ES-I3 (cell line): ENCODE data around the gene NUDT12.

Experiments used
- H3K36me3 ChIP-seq: 2 replicates; pipeline ENCODE4 v1.6.1; 2013; ENCODE audit warnings: mild to moderate bottlenecking, low read length, control low read depth, moderate library complexity; ENCODE audit not compliant: insufficient read depth
- H3K4me1 ChIP-seq: 2 replicates; pipeline ENCODE4 v1.6.1; 2013; ENCODE audit warnings: mild to moderate bottlenecking, control low read depth, low read length; ENCODE audit not compliant: insufficient read depth
- H3K9ac ChIP-seq: 2 replicates; pipeline ENCODE4 v1.6.1; 2013; ENCODE audit warnings: low read depth, mild to moderate bottlenecking, low read length, moderate library complexity
- H3K9me3 ChIP-seq: 2 replicates; pipeline ENCODE4 v1.6.1; 2013; ENCODE audit warnings: mild to moderate bottlenecking, low read length, moderate library complexity; ENCODE audit not compliant: control insufficient read depth, insufficient read depth

The NUDT12 gene

DNA sequence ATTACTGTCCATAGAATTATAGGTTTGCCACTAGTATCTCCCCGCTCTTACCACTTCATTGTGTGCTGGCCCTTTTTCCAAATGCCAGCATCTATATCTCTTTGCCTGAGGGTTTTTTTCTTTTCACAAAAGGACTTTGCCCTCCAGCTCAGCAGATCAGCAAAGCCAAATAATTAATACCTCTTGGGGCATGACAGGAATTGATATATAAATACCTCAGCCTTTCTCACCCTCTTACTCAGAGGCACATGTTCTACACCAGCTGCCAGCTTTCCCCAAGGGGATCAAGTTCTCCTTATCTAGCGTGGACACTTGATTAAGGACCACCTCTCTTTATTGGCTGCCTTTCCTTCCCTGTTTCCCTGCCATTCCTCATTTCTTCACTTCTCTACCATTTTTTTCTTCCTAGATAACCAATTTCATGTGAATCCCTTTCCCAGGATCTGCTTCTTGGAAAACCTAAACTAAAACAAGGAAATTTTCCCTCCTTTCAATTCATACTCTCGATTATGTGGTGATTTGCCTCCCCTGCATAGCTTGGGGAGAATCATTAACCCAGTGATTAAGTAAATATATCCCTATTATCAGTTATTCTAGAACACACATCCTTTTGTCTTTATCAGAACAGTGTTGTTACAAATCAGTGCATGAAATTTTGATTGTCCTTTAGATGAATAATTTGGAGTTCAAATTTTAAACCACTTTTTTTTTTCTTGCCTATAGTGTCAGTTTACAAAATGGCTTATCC lies 6.9 kb upstream of the NUDT12 start:
- Histone ChIP-seq H3K9me3 (no peaks in the 10 kb centered on the region), H3K4me1 (peaks cover 5% of the 10 kb centered on the region), H3K36me3 (no peaks in the 10 kb centered on the region), H3K9ac (no peak overlapping the region)

DNA sequence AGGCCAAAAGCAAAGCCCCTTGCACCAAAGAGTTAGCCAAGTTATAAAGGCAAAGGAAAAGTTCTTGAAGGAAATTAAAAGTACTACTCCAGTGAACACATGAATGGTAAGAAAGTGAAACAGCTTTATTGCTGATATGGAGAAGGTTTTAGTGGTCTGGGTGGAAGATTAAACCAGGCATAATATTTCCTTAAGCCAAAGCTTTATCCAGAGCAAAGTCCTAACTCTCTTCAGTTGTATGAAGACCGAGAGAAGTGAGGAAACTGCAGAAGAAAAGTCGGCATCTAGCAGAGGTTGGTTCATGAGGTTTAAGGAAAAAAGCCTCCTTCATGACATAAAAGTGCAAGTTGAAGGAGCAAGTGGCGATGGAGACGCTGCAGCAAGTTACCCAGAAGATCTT lies 3.1 kb upstream of the NUDT12 start:
- Histone ChIP-seq H3K9ac (no peak overlapping the region), H3K4me1 (no peaks in the 10 kb centered on the region), H3K9me3 (no peaks in the 10 kb centered on the region), H3K36me3 (no peaks in the 10 kb centered on the region)

DNA sequence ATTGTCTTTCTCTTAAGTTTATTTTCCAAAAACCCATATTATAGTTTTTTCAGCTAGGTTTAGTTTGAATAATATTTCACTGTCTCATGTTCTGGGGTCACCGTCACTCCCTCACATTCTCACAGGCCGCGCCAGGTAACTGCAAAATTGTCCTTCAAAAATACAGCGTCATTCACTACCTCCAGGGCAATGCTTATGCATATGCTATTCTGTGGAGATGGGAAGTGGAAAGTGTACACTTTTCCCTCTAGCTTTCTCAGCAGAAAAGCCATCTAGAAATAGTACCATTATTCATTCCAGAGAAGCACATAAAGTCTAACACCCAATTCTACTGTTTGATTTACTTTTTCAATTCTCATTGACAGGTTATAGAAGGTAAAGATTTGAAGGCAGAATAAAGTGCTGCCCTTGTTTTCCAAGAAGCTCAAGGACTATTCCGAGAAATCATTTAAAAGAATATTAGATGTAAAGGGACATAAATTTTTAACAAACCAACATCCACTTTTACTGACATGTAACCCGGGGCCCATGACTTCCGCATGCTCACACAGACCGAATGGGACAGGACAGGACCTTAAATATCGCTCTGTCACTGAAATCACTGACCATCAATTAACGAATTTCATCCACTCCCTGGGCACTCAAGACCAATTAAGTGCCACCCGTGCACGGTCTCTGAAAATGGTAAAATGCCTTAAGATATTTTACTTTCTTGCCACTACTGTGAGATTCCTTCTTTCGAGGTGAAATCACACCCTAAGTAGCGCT lies 720 bp downstream of the NUDT12 start:
- no peaks in the 10 kb centered on the region for H3K36me3 ChIP-seq
- H3K9me3 ChIP-seq: no peaks in the 10 kb centered on the region
- peak overlapping the region; percentile 93 for H3K9ac ChIP-seq
- no peaks in the 10 kb centered on the region for H3K4me1 ChIP-seq

DNA sequence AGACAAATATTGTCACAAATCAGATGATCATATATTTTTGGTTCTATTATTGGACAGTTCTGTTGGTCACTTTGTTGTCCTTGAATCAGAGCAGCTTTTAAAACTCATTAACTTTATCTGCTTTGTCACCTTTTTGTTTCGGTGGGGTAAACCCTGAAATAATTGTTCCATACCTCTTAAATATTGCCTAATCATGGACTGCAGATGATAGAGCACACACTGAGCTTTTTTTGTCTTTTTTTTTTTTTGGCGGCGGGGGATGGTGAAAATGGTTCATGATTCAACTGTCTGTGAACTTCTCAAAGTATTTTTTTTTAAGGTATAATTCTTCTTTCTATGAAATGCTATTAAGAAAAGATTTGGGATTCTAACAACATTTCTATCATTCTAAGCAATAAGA lies 1.8 kb downstream of the NUDT12 start:
- no peaks in the 10 kb centered on the region for H3K4me1 ChIP-seq
- no peak overlapping the region for H3K9ac ChIP-seq
- H3K36me3 ChIP-seq: no peaks in the 10 kb centered on the region
- H3K9me3 ChIP-seq: no peaks in the 10 kb centered on the region

DNA sequence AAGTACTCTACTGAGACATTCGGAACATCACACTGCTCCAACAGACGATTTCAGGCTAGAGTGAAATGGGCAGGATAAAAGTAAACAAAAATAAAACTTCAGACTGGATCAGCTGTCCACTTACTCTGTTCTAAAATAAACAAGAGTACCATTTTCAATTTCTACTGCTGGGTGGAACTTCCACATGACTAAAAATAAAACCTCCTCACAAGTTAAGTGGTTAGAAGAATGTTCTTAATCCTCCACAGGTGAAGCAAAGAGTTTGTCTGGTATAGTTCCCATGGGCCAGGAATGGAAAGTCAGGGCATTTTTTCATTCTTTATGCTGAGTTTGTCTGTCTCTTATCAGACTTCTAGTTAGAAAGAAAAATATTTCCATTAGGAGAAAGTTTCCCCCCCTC lies 15.7 kb downstream of the NUDT12 start:
- no peaks in the 10 kb centered on the region for H3K4me1 ChIP-seq
- H3K9ac ChIP-seq: no peak overlapping the region
- no peaks in the 10 kb centered on the region for H3K36me3 ChIP-seq
- no peaks in the 10 kb centered on the region for H3K9me3 ChIP-seq

DNA sequence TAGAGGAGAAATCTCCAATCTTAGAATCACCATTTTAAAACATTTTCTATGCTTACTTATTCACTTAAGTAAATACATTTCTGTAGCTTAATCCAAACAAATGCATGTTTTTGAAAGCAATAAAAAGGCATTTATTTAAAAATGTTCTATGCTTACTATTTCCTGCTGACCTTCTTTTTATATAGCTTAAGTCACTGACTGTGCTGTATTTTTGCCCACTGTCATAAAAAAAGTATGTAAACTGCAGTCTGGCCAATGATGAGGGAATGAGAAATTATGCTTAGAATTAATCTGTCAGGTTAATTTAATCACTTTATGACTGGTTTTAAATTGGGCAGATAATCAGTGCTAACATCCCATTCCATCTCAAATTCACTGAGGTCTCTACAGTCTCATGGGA lies 20.1 kb downstream of the NUDT12 start:
- Histone ChIP-seq H3K9ac (no peak overlapping the region), H3K36me3 (no peaks in the 10 kb centered on the region), H3K4me1 (no peaks in the 10 kb centered on the region), H3K9me3 (no peaks in the 10 kb centered on the region)

DNA sequence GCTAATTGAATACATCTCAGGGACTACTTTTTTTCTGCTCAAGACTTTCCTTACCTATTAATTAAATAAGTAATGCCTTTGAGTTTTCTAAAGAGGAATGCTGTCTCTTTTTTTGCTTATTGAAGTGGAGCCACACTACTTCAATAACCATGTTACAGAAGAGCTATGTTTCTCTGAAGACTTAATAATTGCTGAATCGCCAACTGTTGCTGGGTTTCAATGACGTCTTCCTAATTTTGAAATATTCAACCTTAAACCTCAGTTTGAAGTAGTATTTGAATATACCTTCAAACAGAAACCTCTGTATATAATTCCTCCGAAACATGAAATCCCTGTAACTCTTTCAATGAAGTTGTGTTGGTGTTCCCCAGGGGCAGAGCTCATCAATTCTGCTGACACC lies 21.0 kb downstream of the NUDT12 start:
- Histone ChIP-seq H3K9ac (no peak overlapping the region), H3K9me3 (no peaks in the 10 kb centered on the region), H3K36me3 (no peaks in the 10 kb centered on the region)

DNA sequence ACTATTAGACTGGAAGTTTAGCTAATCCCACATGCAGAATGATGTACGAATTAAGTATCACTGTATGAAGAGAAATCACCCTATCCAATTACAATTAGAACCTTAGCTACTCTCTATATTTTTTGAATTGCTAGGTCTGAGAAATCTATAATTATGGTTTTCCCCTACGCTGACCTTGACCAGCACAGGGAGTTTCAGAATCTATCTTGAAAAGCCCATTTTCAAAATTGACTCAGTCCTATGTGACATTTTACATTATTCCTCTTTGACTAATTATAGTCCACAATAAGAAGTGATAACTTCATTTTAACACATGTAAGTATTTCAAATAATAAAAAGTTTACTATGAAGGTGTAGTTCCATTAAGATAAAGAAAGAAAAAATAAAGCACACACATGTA lies 21.5 kb downstream of the NUDT12 start:
- H3K36me3 ChIP-seq: no peaks in the 10 kb centered on the region
- H3K9me3 ChIP-seq: no peaks in the 10 kb centered on the region
- H3K9ac ChIP-seq: no peak overlapping the region
- no peaks in the 10 kb centered on the region for H3K4me1 ChIP-seq

More for the DNA sequence above, 21.0 kb downstream of the NUDT12 start:
- no peaks in the 10 kb centered on the region for H3K4me1 ChIP-seq

DNA sequence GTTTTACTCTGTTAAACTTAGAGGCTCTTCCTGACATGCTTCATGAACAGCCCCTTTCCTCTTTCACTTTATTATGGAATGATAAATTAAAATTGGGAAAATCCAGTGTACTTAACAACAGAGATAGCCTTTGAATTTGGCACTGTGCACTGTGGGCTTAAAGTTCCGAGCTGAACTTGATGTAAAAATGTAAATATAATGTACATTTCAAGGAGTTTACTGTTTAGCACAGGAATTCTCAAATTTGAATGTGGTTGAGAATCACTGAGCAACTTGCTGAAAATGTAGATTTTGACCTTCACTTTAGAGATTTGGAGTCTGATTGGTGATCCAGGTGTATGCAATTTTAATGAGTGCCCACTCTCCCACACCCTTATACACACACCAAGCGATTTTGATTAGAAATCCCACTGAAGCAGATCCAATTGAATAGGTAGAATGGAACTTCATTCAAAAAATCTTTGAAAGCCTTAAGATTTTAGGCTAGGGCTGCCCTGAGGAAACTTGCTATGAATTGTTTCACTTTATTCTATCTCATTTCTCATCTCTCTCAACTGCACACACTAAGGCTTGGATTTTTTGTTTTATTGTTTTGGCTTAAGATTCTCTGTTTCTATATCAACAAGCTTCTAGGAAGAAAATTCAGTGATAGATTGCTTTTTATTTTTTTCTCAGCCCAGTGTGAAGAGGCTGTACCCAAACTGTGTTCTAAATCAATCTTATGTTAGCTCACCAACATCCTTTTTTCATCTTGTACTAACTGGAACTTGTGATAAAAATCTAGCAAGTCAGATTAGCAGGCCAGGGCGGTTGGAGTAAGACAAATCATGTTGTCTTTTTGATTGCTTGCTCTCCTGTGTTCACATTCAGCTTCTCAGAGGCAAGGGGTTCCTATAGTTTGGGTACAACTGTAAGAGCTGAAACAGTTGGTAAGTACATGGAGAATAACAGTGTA lies 22.9 kb downstream of the NUDT12 start:
- no peaks in the 10 kb centered on the region for H3K36me3 ChIP-seq
- no peaks in the 10 kb centered on the region for H3K4me1 ChIP-seq
- no peaks in the 10 kb centered on the region for H3K9me3 ChIP-seq
- no peak overlapping the region for H3K9ac ChIP-seq

DNA sequence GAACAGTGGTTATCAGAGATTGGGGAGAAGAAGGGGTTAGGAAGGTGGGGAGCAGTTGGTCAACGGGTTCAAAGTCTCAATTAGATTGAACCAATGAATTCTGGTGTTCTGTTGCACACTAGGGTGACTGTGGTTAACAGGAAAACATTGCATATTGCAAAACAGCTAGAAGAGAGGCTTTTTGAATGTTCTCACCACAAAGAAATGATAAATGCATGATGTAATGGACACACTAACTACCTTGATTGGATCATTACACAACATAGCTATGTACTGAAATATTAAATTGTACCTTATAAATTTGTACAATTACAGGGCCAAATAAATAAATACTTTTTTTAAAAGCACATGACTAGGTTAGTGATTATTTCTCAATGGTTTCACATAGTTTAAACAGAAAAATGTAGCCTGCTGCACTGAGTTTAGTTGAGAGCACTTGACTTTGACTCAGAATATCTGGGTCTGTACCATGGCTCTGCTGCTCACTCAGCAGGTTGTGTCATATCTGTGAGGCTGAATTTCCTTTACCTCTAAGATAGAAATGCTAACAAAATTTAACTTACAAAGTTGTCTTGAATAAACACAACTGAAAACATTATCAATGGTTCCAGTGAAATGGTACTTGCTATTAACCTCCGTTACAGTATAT lies 30.4 kb downstream of the NUDT12 start:
- no peaks in the 10 kb centered on the region for H3K36me3 ChIP-seq
- no peaks in the 10 kb centered on the region for H3K4me1 ChIP-seq
- no peak overlapping the region for H3K9ac ChIP-seq
- H3K9me3 ChIP-seq: no peaks in the 10 kb centered on the region

DNA sequence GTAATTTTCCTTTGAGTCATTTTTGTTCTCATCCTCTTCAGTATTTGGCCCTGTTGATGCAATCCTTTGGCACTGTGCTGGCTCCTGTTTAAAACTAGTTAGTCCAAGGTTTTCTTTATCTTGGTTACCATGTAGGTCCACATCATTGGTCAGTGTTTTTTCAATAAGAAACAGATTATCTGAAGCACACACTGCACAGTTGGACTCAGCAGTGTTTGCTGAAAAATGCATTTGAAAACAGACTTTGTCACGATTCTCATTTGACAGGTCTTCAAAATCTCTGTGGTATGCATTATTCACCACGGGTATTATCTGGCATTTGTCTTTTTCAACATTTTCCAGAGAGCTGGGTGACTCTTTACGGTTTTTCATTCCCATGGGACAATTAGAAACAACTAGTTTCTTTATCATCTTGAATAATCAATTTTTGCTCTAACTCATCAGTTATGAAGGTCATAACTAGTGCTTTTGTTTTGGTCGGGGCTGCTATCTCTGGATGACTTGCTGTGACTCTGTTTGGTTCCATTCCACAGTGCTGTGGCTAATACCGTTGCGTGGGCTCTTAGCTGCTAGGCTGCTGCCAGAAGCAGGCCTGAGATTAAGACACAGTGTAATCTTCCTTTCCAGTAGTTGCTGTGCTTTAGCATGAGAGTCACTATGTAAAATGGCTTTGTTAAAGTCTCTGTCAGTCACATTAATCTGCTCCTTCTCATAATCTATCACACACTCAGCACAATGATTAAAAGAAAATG lies 36.2 kb downstream of the NUDT12 start:
- no peaks in the 10 kb centered on the region for H3K36me3 ChIP-seq
- no peaks in the 10 kb centered on the region; the same call in 1 of the 2 replicates for H3K4me1 ChIP-seq
- no peaks in the 10 kb centered on the region for H3K9me3 ChIP-seq
- no peak overlapping the region for H3K9ac ChIP-seq

DNA sequence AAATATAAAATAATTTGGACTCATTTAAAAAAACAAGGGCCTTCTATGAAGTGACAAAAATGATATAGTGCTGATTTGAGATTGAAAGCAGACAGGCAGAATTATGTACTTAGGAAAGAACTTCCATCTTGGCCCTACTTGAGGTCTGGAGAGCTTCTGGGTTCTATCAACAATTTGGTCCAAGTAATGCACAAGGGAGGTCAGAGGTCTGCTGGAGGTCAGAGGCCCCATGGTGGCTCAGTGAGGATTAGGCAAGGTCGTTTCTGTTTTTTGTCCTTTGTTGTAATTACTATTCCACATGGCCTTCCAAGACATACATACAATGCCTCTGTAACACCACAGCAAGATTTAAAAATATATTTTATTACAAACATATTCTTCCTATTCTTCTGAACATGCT lies 37.2 kb downstream of the NUDT12 start:
- H3K4me1 ChIP-seq: no peaks in the 10 kb centered on the region; the same call in 1 of the 2 replicates
- no peak overlapping the region for H3K9ac ChIP-seq
- no peaks in the 10 kb centered on the region for H3K9me3 ChIP-seq
- no peaks in the 10 kb centered on the region for H3K36me3 ChIP-seq

DNA sequence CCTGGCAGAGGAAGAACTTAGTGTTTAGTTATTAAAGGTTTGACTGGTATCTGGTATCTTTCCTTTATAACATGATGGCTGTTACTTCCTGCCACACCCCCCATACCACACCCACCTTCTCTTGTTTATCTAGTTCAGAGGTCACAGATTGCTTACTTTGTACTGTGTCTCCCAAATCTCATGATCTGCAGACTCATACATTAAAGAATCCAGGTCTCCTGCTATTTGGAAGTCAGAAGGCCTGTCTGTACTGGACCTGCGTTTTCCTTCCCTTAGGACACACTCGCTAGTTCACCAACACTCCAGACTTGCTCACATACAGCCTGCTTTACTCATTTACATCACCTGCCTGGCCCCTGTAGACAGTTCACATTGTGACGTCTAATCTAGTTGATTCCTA lies 39.3 kb downstream of the NUDT12 start:
- Histone ChIP-seq H3K4me1 (no peaks in the 10 kb centered on the region; the same call in 1 of the 2 replicates), H3K36me3 (no peaks in the 10 kb centered on the region), H3K9me3 (no peaks in the 10 kb centered on the region), H3K9ac (no peak overlapping the region)
